CD4-positive, alpha-beta T cell (primary cell): Measurements from ENCODE around the gene YDJC. TPM values are rescaled to one million over a fixed set of nuclear protein-coding genes. Genes with fewer than 3 reads are reported as not detected.

Source experiments
- ATAC-seq: fragments of 200-7000 bp; cut with Tn5 transposase; one replicate; pipeline ENCODE4 v1.10.0; 2022; ENCODE audit warnings: mild to moderate bottlenecking; ENCODE audit not compliant: poor library complexity
- CTCF ChIA-PET: fragments of 350-600 bp; sonication (Branson Sonifier 250); formaldehyde crosslinking; loops from one replicate; lab custom pipeline; 2021; ENCODE audit warnings: antibody characterized with exemption, inconsistent platforms; lab: Charles Lee
- POLR2A ChIA-PET: fragments of 350-600 bp; sonication (Branson Sonifier 250); formaldehyde crosslinking; loops from one replicate; lab custom pipeline; 2021; ENCODE audit warnings: antibody characterized with exemption, inconsistent platforms; lab: Charles Lee
- DNase-seq, 14 experiments: peaks; one replicate each; pipeline ENCODE4 v3.0.0-alpha.2; 2013 to 2020; ENCODE audit warnings: mixed read lengths in 2 of 14
- H3K27ac ChIP-seq, 2 donors: one replicate each; pipeline versions ENCODE4 v1.5.1 to v1.7.0; 2013; ENCODE audit warnings: low read length in 2 of 2, low read depth in 1 of 2, mild to moderate bottlenecking in 1 of 2
- H3K27me3 ChIP-seq, 2 experiments: 1 replicate in 1 of 2; 2 replicates in 1 of 2; pipeline versions ENCODE4 v1.6.1 to v1.7.0; 2013; ENCODE audit warnings: low read length in 2 of 2, control low read depth in 1 of 2, mild to moderate bottlenecking in 1 of 2, moderate library complexity in 1 of 2; ENCODE audit not compliant: insufficient read depth in 2 of 2, control insufficient read depth in 1 of 2
- H3K36me3 ChIP-seq: one replicate; pipeline ENCODE4 v1.6.1; 2013; ENCODE audit warnings: low read length, control low read depth; ENCODE audit not compliant: insufficient read depth
- H3K4me1 ChIP-seq: one replicate; pipeline ENCODE4 v1.6.1; 2013; ENCODE audit warnings: low read length, control low read depth; ENCODE audit not compliant: insufficient read depth
- H3K4me3 ChIP-seq: one replicate; pipeline ENCODE4 v1.5.1; 2013; ENCODE audit warnings: mild to moderate bottlenecking, low read length, moderate library complexity
- H3K9me3 ChIP-seq, 2 experiments: 1 replicate in 1 of 2; 2 replicates in 1 of 2; pipeline versions ENCODE4 v1.6.1 to v1.7.0; 2013; ENCODE audit warnings: low read length in 2 of 2, mild to moderate bottlenecking in 2 of 2, control low read depth in 1 of 2, moderate library complexity in 1 of 2; ENCODE audit not compliant: control insufficient read depth in 1 of 2, insufficient read depth in 1 of 2
- H3K27ac Mint-ChIP-seq: one replicate; pipeline ENCODE4 v1.8.0; 2020; ENCODE audit warnings: mixed read lengths
- H3K27me3 Mint-ChIP-seq: one replicate; pipeline ENCODE4 v1.8.0; 2021; ENCODE audit warnings: mixed read lengths
- H3K36me3 Mint-ChIP-seq: one replicate; pipeline ENCODE4 v1.8.0; 2021; ENCODE audit warnings: low read depth, mixed read lengths
- H3K4me1 Mint-ChIP-seq: one replicate; pipeline ENCODE4 v1.8.0; 2021; ENCODE audit warnings: low read depth, mixed read lengths
- H3K4me3 Mint-ChIP-seq: one replicate; pipeline ENCODE4 v1.8.0; 2020; ENCODE audit warnings: mild to moderate bottlenecking, mixed read lengths
- H3K9me3 Mint-ChIP-seq: one replicate; pipeline ENCODE4 v1.8.0; 2020; ENCODE audit warnings: mixed read lengths
- CTCF ChIP-seq: fragments of 200-600 bp; IDR thresholded peaks from one replicate; pipeline ENCODE4 v1.8.0; 2022; ENCODE audit warnings: antibody characterized with exemption, mild to moderate bottlenecking
- intact Hi-C, 2 experiments: fragments of 100-400 bp; cut with DNase I in 1 of 2; cut with micrococcal nuclease in 1 of 2; formaldehyde crosslinking; loops; one replicate each; pipeline versions ENCODE4 v1.15.1 to v1.9.0; 2023 to 2025; cut with DNase I, micrococcal nuclease
- total RNA-seq, 174 experiments: library from RNA in 2 of 174; stranded (reverse) in 2 of 174; gene quantifications; one replicate each; pipeline ENCODE4 v1.2.3 and lab custom pipeline; 2021 to 2026

The YDJC gene
- total RNA-seq, 2 experiments from 2014 or later, result 23.9 to 25.2 TPM

- peak; percentile 37 for ATAC-seq
- intact Hi-C loops, result no loop called here
- H3K36me3 ChIP-seq, result peaks cover 66% of the 10 kb centered on the region
- H3K9me3 ChIP-seq, result no peaks in the 10 kb centered on the region
- Mint-ChIP-seq H3K36me3 (peaks cover 51% of the 10 kb centered on the region), H3K27me3 (no peaks in the 10 kb centered on the region), H3K4me3 (peak overlapping the region; percentile 8), H3K4me1 (peaks cover 39% of the 10 kb centered on the region), H3K9me3 (no peaks in the 10 kb centered on the region), H3K27ac (peak overlapping the region; percentile 41)
- no peaks in the 10 kb centered on the region for H3K27me3 ChIP-seq
- no peak for TF ChIP-seq CTCF
- H3K4me1 ChIP-seq, result peaks cover 58% of the 10 kb centered on the region
- peak in 11 of 14 experiments; percentile 9 to 61 (median 31) for DNase-seq
- ChIA-PET CTCF (interaction anchor here (1.0 to 1.7 kb wide), 4 partner anchors 18 to 25 kb away, joined by 3 to 5 read pairs (median 4); partner anchors contain the start of gene SDF2L1), POLR2A (no interaction called here)
- H3K4me3 ChIP-seq, result no peak overlapping the region
- H3K27ac ChIP-seq, result peak overlapping the region in 1 of 2 donors; percentile 11
Measured at GRCh38 chr22:21624120-21624879, 5.5 kb downstream of the YDJC start.

- peaks cover 50% of the 10 kb centered on the region for H3K36me3 Mint-ChIP-seq
- ATAC-seq (no peak), DNase-seq (no peak)
- no peaks in the 10 kb centered on the region for H3K27me3 Mint-ChIP-seq
- H3K27ac Mint-ChIP-seq, result no peak overlapping the region
- peaks cover 71% of the 10 kb centered on the region for H3K36me3 ChIP-seq
- ChIA-PET POLR2A (no interaction called here), CTCF (interaction anchor here (1.0 to 1.7 kb wide), 3 partner anchors 19 to 23 kb away, joined by 3 to 5 read pairs (median 5); partner anchors contain the start of gene SDF2L1)
- H3K9me3 ChIP-seq, result no peaks in the 10 kb centered on the region
- intact Hi-C loops, result no loop called here
- TF ChIP-seq CTCF, result no peak
- H3K27me3 ChIP-seq, result no peaks in the 10 kb centered on the region
- H3K9me3 Mint-ChIP-seq, result no peaks in the 10 kb centered on the region
- peaks cover 36% of the 10 kb centered on the region for H3K4me1 Mint-ChIP-seq
- H3K4me1 ChIP-seq, result peaks cover 51% of the 10 kb centered on the region
- H3K4me3 ChIP-seq, result no peak overlapping the region
- H3K4me3 Mint-ChIP-seq, result no peak overlapping the region
- H3K27ac ChIP-seq, result no peak overlapping the region
Measured at GRCh38 chr22:21623648-21623970, 6.2 kb downstream of the YDJC start.

- H3K27ac Mint-ChIP-seq, result peak overlapping the region; percentile 68
- H3K4me1 ChIP-seq, result peaks cover 46% of the 10 kb centered on the region
- no peak for DNase-seq
Measured at GRCh38 chr22:21622919-21623647, 6.7 kb downstream of the YDJC start.

More at GRCh38 chr22:21622919-21623647, 6.7 kb downstream of the YDJC start:
- Mint-ChIP-seq H3K36me3 (peaks cover 47% of the 10 kb centered on the region), H3K27me3 (no peaks in the 10 kb centered on the region), H3K9me3 (no peaks in the 10 kb centered on the region), H3K4me1 (peaks cover 32% of the 10 kb centered on the region), H3K4me3 (no peak overlapping the region)
- Histone ChIP-seq H3K27me3 (no peaks in the 10 kb centered on the region), H3K27ac (no peak overlapping the region), H3K4me3 (no peak overlapping the region), H3K9me3 (no peaks in the 10 kb centered on the region), H3K36me3 (peaks cover 68% of the 10 kb centered on the region)
- ATAC-seq, result no peak
- no peak for TF ChIP-seq CTCF
- ChIA-PET POLR2A (interaction anchor here (1.0 to 1.5 kb wide), 2 partner anchors 13 to 19 kb away, joined by 3 to 7 read pairs; partner anchors contain the start of gene SDF2L1), CTCF (interaction anchor here (1.4 to 1.7 kb wide), 2 partner anchors 19 to 24 kb away, joined by 5 read pairs; partner anchors contain the start of gene SDF2L1)
- intact Hi-C loops, result no loop called here
